Measurements from ENCODE around the gene IRX6. TPM values are rescaled to one million over a fixed set of nuclear protein-coding genes. Genes with fewer than 3 reads are reported as not detected.

The IRX6 gene
- total RNA-seq (1.2 TPM), polyA plus RNA-seq (ENCODE audit: insufficient read depth, low read depth, low replicate concordance) (0.62 TPM)
- long read RNA-seq, donor 1, partial matches to known transcripts: 0 of 2 reads
- long read RNA-seq, donor 1, other reads (novel, unspliced or antisense): 0 of 2 reads
- long read RNA-seq, donor 2: 0 reads
- long read RNA-seq, donor 3: 0 reads
- long read RNA-seq, donor 4, partial matches to known transcripts: 0 of 1 reads
- long read RNA-seq, donor 4, other reads (novel, unspliced or antisense): 0 of 1 reads
- long read RNA-seq, donor 5: 0 reads
- long read RNA-seq, donor 6: 0 reads
- long read RNA-seq, donor 7, partial matches to known transcripts: 0 of 1 reads
- long read RNA-seq, donor 7, other reads (novel, unspliced or antisense): 0 of 1 reads
- long read RNA-seq, donor 8: 0 reads
- long read RNA-seq, donor 9: 0 reads
- long read RNA-seq, donor 10: 0 reads

- Histone ChIP-seq H3K9me3 (ENCODE audit: control insufficient read depth in 2 of 3, insufficient read depth in 1 of 3, low read length in 3 of 3) (no peaks in the 10 kb centered on the region), H3K4me1 (ENCODE audit: control insufficient read depth in 2 of 3, insufficient read depth in 2 of 3, low read depth in 1 of 3, low read length in 3 of 3) (peaks cover 0 to 5% (median 0%) of the 10 kb centered on the region in 3 donors), H3K27ac (ENCODE audit: low read depth in 2 of 2, low read length in 2 of 2) (no peak within 1 kb of the TSS), H3K36me3 (ENCODE audit: control insufficient read depth in 2 of 3, insufficient read depth in 3 of 3, low read length in 3 of 3) (no peaks in the 10 kb centered on the region), H3K27me3 (ENCODE audit: control insufficient read depth, insufficient read depth, low read length) (peaks cover 13% of the 10 kb centered on the region), H3K4me3 (ENCODE audit: low read length in 3 of 3) (no peak within 1 kb of the TSS), H3K9ac (ENCODE audit: low read length in 3 of 3) (no peak within 1 kb of the TSS)
- FAIRE-seq: no peak
- peak; percentile 76 to 85 (median 84) for DNase-seq
- intact Hi-C loops (cut with DNase I): no loop called here
- TF ChIP-seq CTCF (IDR thresholded peaks at IDR 0.05; ENCODE audit: borderline replicate concordance, extremely low read depth, insufficient read depth): no peak
These were observed at the start of gene IRX6 for GRCh38 chr16:55323637-55324271. IRX6 (plus strand) TSS chr16:55324203; CDS start chr16:55325092, 889 bp downstream.

GRCh38 chr16:55274391-55274790 is 49.6 kb upstream of the IRX6 start:
- H3K27me3 ChIP-seq (ENCODE audit: control insufficient read depth, insufficient read depth, low read length): no peaks in the 10 kb centered on the region
- H3K4me3 ChIP-seq (ENCODE audit: low read length in 3 of 3): no peak overlapping the region
- no peak for DNase-seq
- H3K27ac ChIP-seq (ENCODE audit: low read depth in 2 of 2, low read length in 2 of 2): no peak overlapping the region
- intact Hi-C loops (cut with DNase I): no loop called here
- no peaks in the 10 kb centered on the region for H3K9me3 ChIP-seq (ENCODE audit: control insufficient read depth in 2 of 3, insufficient read depth in 1 of 3, low read length in 3 of 3)
- H3K4me1 ChIP-seq (ENCODE audit: control insufficient read depth in 2 of 3, insufficient read depth in 2 of 3, low read depth in 1 of 3, low read length in 3 of 3): no peaks in the 10 kb centered on the region
- no peak for TF ChIP-seq CTCF (IDR thresholded peaks at IDR 0.05; ENCODE audit: borderline replicate concordance, extremely low read depth, insufficient read depth)
- H3K36me3 ChIP-seq (ENCODE audit: control insufficient read depth in 2 of 3, insufficient read depth in 3 of 3, low read length in 3 of 3): no peaks in the 10 kb centered on the region
- no peak for FAIRE-seq
- H3K9ac ChIP-seq (ENCODE audit: low read length in 3 of 3): no peak overlapping the region

- Histone ChIP-seq H3K9ac (ENCODE audit: low read length in 3 of 3) (no peak overlapping the region), H3K27me3 (ENCODE audit: control insufficient read depth, insufficient read depth, low read length) (no peaks in the 10 kb centered on the region), H3K4me3 (ENCODE audit: low read length in 3 of 3) (no peak overlapping the region), H3K36me3 (ENCODE audit: control insufficient read depth in 2 of 3, insufficient read depth in 3 of 3, low read length in 3 of 3) (no peaks in the 10 kb centered on the region), H3K4me1 (ENCODE audit: control insufficient read depth in 2 of 3, insufficient read depth in 2 of 3, low read depth in 1 of 3, low read length in 3 of 3) (no peaks in the 10 kb centered on the region), H3K27ac (ENCODE audit: low read depth in 2 of 2, low read length in 2 of 2) (no peak overlapping the region), H3K9me3 (ENCODE audit: control insufficient read depth in 2 of 3, insufficient read depth in 1 of 3, low read length in 3 of 3) (no peaks in the 10 kb centered on the region)
- DNase-seq (peak in 3 of 5 donors; percentile 26 to 55 (median 51)), FAIRE-seq (no peak)
- intact Hi-C loops (cut with DNase I): no loop called here
- TF ChIP-seq CTCF (IDR thresholded peaks at IDR 0.05; ENCODE audit: borderline replicate concordance, extremely low read depth, insufficient read depth): no peak
These were observed 48.8 kb upstream of the IRX6 start for GRCh38 chr16:55275167-55275566.
